ENCODE results near the gene KANSL1. TPM values are rescaled to one million over a fixed set of nuclear protein-coding genes. Genes with fewer than 3 reads are reported as not detected.
"Not testable (repeated sequence)": the region's sequence is repeated elsewhere in the genome, so short reads cannot be mapped to it uniquely, and the experiment has no call there.

Gene KANSL1
- total RNA-seq, 4 donors from 2014 or later, result 91.3 to 120 (median 105) TPM

- peaks cover 0 to 71% (median 27%) of the 10 kb centered on the region in 4 donors for H3K4me1 ChIP-seq
- 68% methylated on average over 4 of the region's 4 CpGs for WGBS, 2 donors
- no peaks in the 10 kb centered on the region for H3K36me3 ChIP-seq
- TF ChIP-seq EP300 (IDR thresholded peaks at IDR 0.05), result no peak
- no peak for TF ChIP-seq POLR2A (IDR thresholded peaks at IDR 0.05)
- TF ChIP-seq, protein P1, sequence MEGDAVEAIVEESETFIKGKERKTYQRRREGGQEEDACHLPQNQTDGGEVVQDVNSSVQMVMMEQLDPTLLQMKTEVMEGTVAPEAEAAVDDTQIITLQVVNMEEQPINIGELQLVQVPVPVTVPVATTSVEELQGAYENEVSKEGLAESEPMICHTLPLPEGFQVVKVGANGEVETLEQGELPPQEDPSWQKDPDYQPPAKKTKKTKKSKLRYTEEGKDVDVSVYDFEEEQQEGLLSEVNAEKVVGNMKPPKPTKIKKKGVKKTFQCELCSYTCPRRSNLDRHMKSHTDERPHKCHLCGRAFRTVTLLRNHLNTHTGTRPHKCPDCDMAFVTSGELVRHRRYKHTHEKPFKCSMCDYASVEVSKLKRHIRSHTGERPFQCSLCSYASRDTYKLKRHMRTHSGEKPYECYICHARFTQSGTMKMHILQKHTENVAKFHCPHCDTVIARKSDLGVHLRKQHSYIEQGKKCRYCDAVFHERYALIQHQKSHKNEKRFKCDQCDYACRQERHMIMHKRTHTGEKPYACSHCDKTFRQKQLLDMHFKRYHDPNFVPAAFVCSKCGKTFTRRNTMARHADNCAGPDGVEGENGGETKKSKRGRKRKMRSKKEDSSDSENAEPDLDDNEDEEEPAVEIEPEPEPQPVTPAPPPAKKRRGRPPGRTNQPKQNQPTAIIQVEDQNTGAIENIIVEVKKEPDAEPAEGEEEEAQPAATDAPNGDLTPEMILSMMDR (IDR thresholded peaks at IDR 0.05), result no peak
- no peaks in the 10 kb centered on the region for H3K27me3 ChIP-seq
- no peak overlapping the region for H3K27ac ChIP-seq
- H3K9me3 ChIP-seq, result no peaks in the 10 kb centered on the region
- DNase-seq (ENCODE audit: low spot score in 2 of 2), result no peak
- H3K4me3 ChIP-seq, result no peak overlapping the region
These were observed 84.6 kb downstream of the KANSL1 start for GRCh38 chr17:46108550-46109110.

GRCh38 chr17:46108120-46108519, 85.1 kb downstream of the KANSL1 start:
- no peak for TF ChIP-seq POLR2A (IDR thresholded peaks at IDR 0.05)
- TF ChIP-seq EP300 (IDR thresholded peaks at IDR 0.05), result no peak
- TF ChIP-seq, protein P1 (IDR thresholded peaks at IDR 0.05), result no peak
- Histone ChIP-seq H3K4me1 (peaks cover 0 to 74% (median 27%) of the 10 kb centered on the region in 4 donors), H3K36me3 (no peaks in the 10 kb centered on the region), H3K4me3 (no peak overlapping the region), H3K27me3 (no peaks in the 10 kb centered on the region), H3K27ac (no peak overlapping the region), H3K9me3 (no peaks in the 10 kb centered on the region)
- 71 to 74% methylated on average over 2 of the region's 2 CpGs for WGBS, 2 donors
- no peak for DNase-seq (ENCODE audit: low spot score in 2 of 2)

DNA sequence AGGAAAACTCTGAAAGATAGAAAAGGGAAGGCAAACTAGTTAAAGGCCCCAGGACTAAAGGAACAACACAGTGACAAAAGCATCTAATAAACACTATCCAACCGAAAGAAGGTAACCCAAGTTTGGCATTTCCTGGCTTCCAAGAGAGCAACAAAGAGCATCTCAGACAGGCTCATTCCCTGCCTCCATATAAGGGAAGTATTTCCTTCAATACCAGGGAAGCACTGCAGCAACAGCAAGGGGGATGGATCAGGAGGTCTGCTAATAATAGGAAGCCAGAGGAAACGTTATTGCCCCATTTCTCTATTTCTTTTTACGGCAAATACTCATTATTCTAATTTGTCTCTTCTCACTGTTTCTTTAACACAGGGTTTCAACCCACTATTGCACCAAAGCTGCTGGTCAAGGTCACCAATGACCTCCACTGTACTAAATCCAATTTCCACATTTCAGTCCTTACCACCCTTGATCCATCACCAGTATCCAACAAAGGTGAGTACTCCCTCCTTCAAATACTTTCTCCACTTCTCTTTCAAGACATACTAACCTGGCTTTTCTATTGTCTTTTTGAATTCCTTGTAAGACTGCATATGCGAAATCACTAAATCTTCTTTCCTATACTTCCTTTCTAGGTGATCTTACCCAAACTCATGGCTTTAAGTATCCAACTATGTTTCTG, 86.1 kb downstream of the KANSL1 start:
- 44 to 48% methylated on average over 4 of the region's 4 CpGs for WGBS, 2 donors
- peaks cover 0 to 79% (median 30%) of the 10 kb centered on the region in 4 donors for H3K4me1 ChIP-seq
- H3K27me3 ChIP-seq, result no peaks in the 10 kb centered on the region
- DNase-seq (ENCODE audit: low spot score in 2 of 2), result no peak
- H3K36me3 ChIP-seq, result no peaks in the 10 kb centered on the region
- no peaks in the 10 kb centered on the region for H3K9me3 ChIP-seq
- TF ChIP-seq EP300 (IDR thresholded peaks at IDR 0.05) (no peak), POLR2A (IDR thresholded peaks at IDR 0.05) (no peak)
- TF ChIP-seq, protein P1 (IDR thresholded peaks at IDR 0.05), result no peak
- H3K27ac ChIP-seq, result no peak overlapping the region
- H3K4me3 ChIP-seq, result no peak overlapping the region

- not testable (repeated sequence) for DNase-seq (ENCODE audit: low spot score in 2 of 2); H3K4me3 ChIP-seq; H3K36me3 ChIP-seq; H3K27me3 ChIP-seq; H3K9me3 ChIP-seq
- Histone ChIP-seq H3K4me1 (peaks cover 0 to 74% (median 15%) of the 10 kb centered on the region in 4 donors), H3K27ac (peak overlapping the region in 1 of 4 donors; percentile 15)
- WGBS, 2 donors, result 79 to 86% methylated on average over 3 of the region's 3 CpGs
These were observed 90.4 kb downstream of the KANSL1 start for GRCh38 chr17:46102806-46103205.

- not testable (repeated sequence) for H3K27me3 ChIP-seq; H3K36me3 ChIP-seq; DNase-seq (ENCODE audit: low spot score in 2 of 2); H3K9me3 ChIP-seq; H3K4me3 ChIP-seq
- Histone ChIP-seq H3K27ac (peak overlapping the region in 2 of 4 donors; percentile 60 to 63), H3K4me1 (peaks cover 0 to 74% (median 13%) of the 10 kb centered on the region in 4 donors)
- WGBS, 2 donors, result 53 to 56% methylated on average over 9 of the region's 9 CpGs
These were observed 91.2 kb downstream of the KANSL1 start for GRCh38 chr17:46101785-46102617.

DNA sequence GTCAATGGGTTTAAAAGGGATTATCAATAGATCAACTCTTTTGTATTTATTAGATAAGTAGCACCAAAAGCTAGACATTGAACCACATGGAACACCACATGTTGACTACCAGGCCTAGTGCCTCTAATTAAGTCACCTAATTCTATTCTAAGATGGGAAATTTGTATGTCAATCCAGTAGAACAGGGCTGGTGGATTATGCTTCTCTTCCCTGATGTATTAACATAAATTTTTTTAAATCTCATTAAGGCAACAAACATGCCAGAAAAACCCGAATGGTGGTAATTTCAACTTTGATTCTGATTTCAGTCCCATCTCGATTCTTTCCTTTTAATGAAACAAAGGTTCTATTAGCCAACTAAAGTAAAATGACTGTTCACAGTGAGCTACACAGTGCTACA, 92.6 kb downstream of the KANSL1 start:
- Histone ChIP-seq H3K36me3 (no peaks in the 10 kb centered on the region), H3K27ac (peak overlapping the region in 3 of 4 donors; percentile 1 to 63 (median 60)), H3K4me1 (peaks cover 0 to 71% (median 12%) of the 10 kb centered on the region in 4 donors), H3K9me3 (no peaks in the 10 kb centered on the region), H3K27me3 (no peaks in the 10 kb centered on the region), H3K4me3 (no peak overlapping the region)
- no peak for DNase-seq (ENCODE audit: low spot score in 2 of 2)
- 14 to 15% methylated on average over 2 of the region's 2 CpGs for WGBS, 2 donors
- TF ChIP-seq, protein P1 (IDR thresholded peaks at IDR 0.05), result no peak
- TF ChIP-seq POLR2A (IDR thresholded peaks at IDR 0.05), result no peak
- no peak for TF ChIP-seq EP300 (IDR thresholded peaks at IDR 0.05)
